ENCODE measurements around the gene PAM. TPM values are rescaled to one million over a fixed set of nuclear protein-coding genes. Genes with fewer than 3 reads are reported as not detected.

Gene PAM
- total RNA-seq, 2 donors from 2014 or later: 76.8 to 171 TPM

DNA sequence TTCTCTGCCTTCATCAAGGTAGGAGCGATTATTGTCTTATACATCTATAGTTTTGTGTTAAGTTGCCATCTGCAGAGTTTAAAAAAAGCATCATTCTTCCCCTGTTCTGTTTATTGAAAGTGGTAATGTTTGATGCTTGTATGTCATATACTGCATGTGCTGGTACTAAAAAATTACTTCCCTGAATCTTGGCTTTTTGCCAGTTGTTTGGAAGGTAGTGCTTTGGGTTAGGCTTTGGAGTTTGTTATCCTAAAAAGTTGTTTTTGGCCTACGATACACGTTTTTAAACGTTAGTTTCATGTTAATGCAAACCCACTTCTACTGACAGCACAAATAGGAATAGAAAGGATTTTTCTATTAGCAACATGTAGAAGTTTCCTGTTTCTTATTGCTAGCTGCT, 206.6 kb downstream of the PAM start:
- Histone ChIP-seq H3K27me3 (replicated peaks; ENCODE audit: insufficient read depth) (no peaks in the 10 kb centered on the region), H3K4me1 (replicated peaks) (no peaks in the 10 kb centered on the region), H3K36me3 (no peaks in the 10 kb centered on the region), H3K4me3 (no peak overlapping the region), H3K27ac (no peak overlapping the region), H3K9me3 (no peaks in the 10 kb centered on the region)
- intact Hi-C loops (cut with DNase I): no loop called here
- TF ChIP-seq CTCF (IDR thresholded peaks at IDR 0.05): no peak
- TF ChIP-seq POLR2A (IDR thresholded peaks at IDR 0.05): no peak
- TF ChIP-seq POLR2AphosphoS5 (IDR thresholded peaks at IDR 0.05): no peak
- no peak for DNase-seq (ENCODE audit: low spot score)
- 62% methylated on average over 4 of the region's 4 CpGs for WGBS

GRCh38 chr5:102965653-102966052, 210.5 kb downstream of the PAM start:
- Histone ChIP-seq H3K4me3 (no peak overlapping the region), H3K27ac (no peak overlapping the region), H3K36me3 (no peaks in the 10 kb centered on the region), H3K4me1 (replicated peaks) (no peaks in the 10 kb centered on the region), H3K9me3 (no peaks in the 10 kb centered on the region), H3K27me3 (replicated peaks; ENCODE audit: insufficient read depth) (no peaks in the 10 kb centered on the region)
- TF ChIP-seq POLR2A (IDR thresholded peaks at IDR 0.05): no peak
- no peak for TF ChIP-seq POLR2AphosphoS5 (IDR thresholded peaks at IDR 0.05)
- no peak for DNase-seq (ENCODE audit: low spot score)
- WGBS: 50% methylated on average over 1 of the region's 1 CpG
- intact Hi-C loops (cut with DNase I): no loop called here

GRCh38 chr5:102969641-102970040, 214.5 kb downstream of the PAM start:
- Histone ChIP-seq H3K27ac (no peak overlapping the region), H3K4me3 (no peak overlapping the region), H3K9me3 (no peaks in the 10 kb centered on the region), H3K27me3 (replicated peaks; ENCODE audit: insufficient read depth) (no peaks in the 10 kb centered on the region), H3K4me1 (replicated peaks) (no peaks in the 10 kb centered on the region), H3K36me3 (no peaks in the 10 kb centered on the region)
- intact Hi-C loops (cut with DNase I): loop anchor here (2.0 to 5.0 kb wide), 3 partner anchors 189 to 387 kb away; no protein-coding TSS in a partner anchor
- TF ChIP-seq POLR2A (IDR thresholded peaks at IDR 0.05): no peak
- no peak for TF ChIP-seq POLR2AphosphoS5 (IDR thresholded peaks at IDR 0.05)
- TF ChIP-seq CTCF (IDR thresholded peaks at IDR 0.05): no peak
- WGBS: 91% methylated on average over 3 of the region's 3 CpGs
- no peak for DNase-seq (ENCODE audit: low spot score)

GRCh38 chr5:102971676-102972293, 216.7 kb downstream of the PAM start:
- Histone ChIP-seq H3K36me3 (no peaks in the 10 kb centered on the region), H3K27ac (no peak overlapping the region), H3K9me3 (no peaks in the 10 kb centered on the region), H3K4me1 (replicated peaks) (no peaks in the 10 kb centered on the region), H3K27me3 (replicated peaks; ENCODE audit: insufficient read depth) (no peaks in the 10 kb centered on the region), H3K4me3 (no peak overlapping the region)
- intact Hi-C loops (cut with DNase I): loop anchor here (2.0 to 5.0 kb wide), 3 partner anchors 191 to 389 kb away; no protein-coding TSS in a partner anchor
- DNase-seq (ENCODE audit: low spot score): no peak
- TF ChIP-seq POLR2A (IDR thresholded peaks at IDR 0.05) (no peak), CTCF (IDR thresholded peaks at IDR 0.05) (peak in 3 of 4 experiments; percentile 37 to 47 (median 43))
- WGBS: 70% methylated on average over 1 of the region's 1 CpG

- H3K36me3 ChIP-seq: no peaks in the 10 kb centered on the region
- no peak overlapping the region for H3K4me3 ChIP-seq
- no peak for DNase-seq (ENCODE audit: low spot score)
- no peak overlapping the region for H3K27ac ChIP-seq
- H3K4me1 ChIP-seq (replicated peaks): no peaks in the 10 kb centered on the region
- TF ChIP-seq POLR2AphosphoS5 (IDR thresholded peaks at IDR 0.05): no peak
- no peak for TF ChIP-seq POLR2A (IDR thresholded peaks at IDR 0.05)
- TF ChIP-seq CTCF (IDR thresholded peaks at IDR 0.05): no peak
- no peaks in the 10 kb centered on the region for H3K9me3 ChIP-seq
- H3K27me3 ChIP-seq (replicated peaks; ENCODE audit: insufficient read depth): no peaks in the 10 kb centered on the region
- intact Hi-C loops (cut with DNase I): loop anchor here (5.0 kb wide), 2 partner anchors 297 to 392 kb away; no protein-coding TSS in a partner anchor
- 84% methylated on average over 3 of the region's 3 CpGs for WGBS
Observed at GRCh38 chr5:102974177-102974576, 219.1 kb downstream of the PAM start.

Measured in prostate gland (tissue), 2 donors.